ENCODE measurements around the gene NR2F2. TPM values are rescaled to one million over a fixed set of nuclear protein-coding genes. Genes with fewer than 3 reads are reported as not detected.
A peak's percentile ranks its signal among the peaks of the same experiment; 100 is the strongest.

The NR2F2 gene
- total and polyA plus RNA-seq, 2 of the 13 experiments (the other 11 are each of a cell fraction or from before 2014, with no cell fraction given), result 3.5 to 4.7 TPM

DNA sequence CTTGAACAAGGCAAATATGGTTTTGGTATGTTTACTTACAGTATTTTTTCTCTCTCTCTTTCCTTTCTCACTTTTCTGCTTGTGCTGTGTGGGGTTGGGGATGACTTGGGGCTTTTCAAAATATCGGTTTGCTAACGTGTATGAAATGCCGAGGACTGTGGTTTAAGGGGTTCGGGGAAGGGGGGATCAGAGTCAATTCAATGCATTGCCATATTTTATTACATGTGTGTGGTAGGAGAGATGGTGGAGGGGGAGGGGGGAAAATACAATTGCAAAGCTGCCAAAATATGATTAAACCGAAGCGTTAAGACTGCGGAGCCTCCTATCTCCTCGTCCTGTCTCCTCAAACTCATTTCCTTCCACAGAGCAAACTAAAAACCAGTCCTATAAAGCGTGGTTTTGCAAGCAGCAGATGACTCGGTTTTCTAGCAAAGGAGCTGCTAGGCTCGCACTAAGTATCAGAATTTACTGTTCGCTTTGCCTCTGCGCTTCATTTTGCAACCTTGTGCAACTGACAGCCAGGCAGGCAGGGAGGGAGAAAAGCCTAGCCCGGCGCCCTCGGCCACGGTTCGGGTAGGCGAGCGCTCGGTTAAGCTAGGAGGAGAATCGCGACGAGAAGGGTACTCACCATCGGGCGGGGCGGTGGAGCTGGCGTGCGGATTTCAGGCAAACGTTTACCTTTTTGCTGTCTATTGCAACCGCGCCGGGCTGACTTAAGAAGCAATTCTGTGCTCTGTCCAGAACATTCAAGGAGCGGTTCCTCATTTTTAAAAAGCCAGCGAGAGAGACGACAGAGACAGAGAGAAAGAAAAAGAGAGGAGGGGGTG, 4.0 kb upstream of the NR2F2 start (continued):
- TF ChIP-seq SNAPC4 (CRISPR knock-in tag; IDR thresholded peaks at IDR 0.05) (no peak), FOXK1 (CRISPR knock-in tag; IDR thresholded peaks at IDR 0.05; ENCODE audit: borderline replicate concordance, low read depth) (no peak), PHB2 (IDR thresholded peaks at IDR 0.05; ENCODE audit: partially characterized antibody) (no peak), PAXIP1 (CRISPR knock-in tag; conservative IDR thresholded peaks at IDR 0.05) (peak; percentile 10; the same call in 1 of the 2 replicates), HNRNPL (IDR thresholded peaks at IDR 0.05; ENCODE audit: low read depth, low read length) (no peak), DNMT1 (CRISPR knock-in tag; IDR thresholded peaks at IDR 0.05) (no peak), KMT2A (CRISPR knock-in tag; IDR thresholded peaks at IDR 0.05) (peak; percentile 46; the same call in 1 of the 2 replicates), ARID4A (CRISPR knock-in tag; IDR thresholded peaks at IDR 0.05; ENCODE audit: borderline replicate concordance) (no peak), NFYC (CRISPR knock-in tag; IDR thresholded peaks at IDR 0.05) (no peak), SNAI1 (CRISPR knock-in tag; IDR thresholded peaks at IDR 0.05; ENCODE audit: borderline replicate concordance) (no peak), CBX1 (IDR thresholded peaks at IDR 0.05; ENCODE audit: low read depth) (no peak)
- TF ChIP-seq, protein P1, sequence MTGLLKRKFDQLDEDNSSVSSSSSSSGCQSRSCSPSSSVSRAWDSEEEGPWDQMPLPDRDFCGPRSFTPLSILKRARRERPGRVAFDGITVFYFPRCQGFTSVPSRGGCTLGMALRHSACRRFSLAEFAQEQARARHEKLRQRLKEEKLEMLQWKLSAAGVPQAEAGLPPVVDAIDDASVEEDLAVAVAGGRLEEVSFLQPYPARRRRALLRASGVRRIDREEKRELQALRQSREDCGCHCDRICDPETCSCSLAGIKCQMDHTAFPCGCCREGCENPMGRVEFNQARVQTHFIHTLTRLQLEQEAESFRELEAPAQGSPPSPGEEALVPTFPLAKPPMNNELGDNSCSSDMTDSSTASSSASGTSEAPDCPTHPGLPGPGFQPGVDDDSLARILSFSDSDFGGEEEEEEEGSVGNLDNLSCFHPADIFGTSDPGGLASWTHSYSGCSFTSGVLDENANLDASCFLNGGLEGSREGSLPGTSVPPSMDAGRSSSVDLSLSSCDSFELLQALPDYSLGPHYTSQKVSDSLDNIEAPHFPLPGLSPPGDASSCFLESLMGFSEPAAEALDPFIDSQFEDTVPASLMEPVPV (CRISPR knock-in tag; IDR thresholded peaks at IDR 0.05), result no peak
